ENCODE results near the gene FHIT.
"Not testable (repeated sequence)": the region's sequence is repeated elsewhere in the genome, so short reads cannot be mapped to it uniquely, and the experiment has no call there.

The FHIT gene

DNA sequence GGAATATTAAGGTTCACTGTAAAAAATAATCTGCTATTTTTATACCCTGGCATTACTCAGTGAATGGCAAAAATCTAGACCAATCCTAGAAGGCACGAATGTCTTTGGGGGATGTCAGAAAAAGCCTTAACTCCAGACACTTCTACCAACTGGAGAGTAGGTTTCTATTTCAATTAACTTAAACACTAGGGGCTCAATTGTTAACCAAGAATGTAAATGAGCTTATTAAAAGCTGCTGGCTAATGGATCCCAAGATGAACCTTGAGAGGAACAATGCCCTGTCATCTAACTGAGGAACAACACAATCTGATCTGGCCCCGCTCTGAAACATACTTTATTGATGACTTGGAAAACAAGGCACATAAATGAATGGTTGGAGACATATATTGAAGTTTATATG is 701.4 kb downstream of the FHIT start:
- no peak overlapping the region for H3K4me3 ChIP-seq (ENCODE audit: low read length)
- no peak for DNase-seq (ENCODE audit: low read depth)
- TF ChIP-seq, protein P1, sequence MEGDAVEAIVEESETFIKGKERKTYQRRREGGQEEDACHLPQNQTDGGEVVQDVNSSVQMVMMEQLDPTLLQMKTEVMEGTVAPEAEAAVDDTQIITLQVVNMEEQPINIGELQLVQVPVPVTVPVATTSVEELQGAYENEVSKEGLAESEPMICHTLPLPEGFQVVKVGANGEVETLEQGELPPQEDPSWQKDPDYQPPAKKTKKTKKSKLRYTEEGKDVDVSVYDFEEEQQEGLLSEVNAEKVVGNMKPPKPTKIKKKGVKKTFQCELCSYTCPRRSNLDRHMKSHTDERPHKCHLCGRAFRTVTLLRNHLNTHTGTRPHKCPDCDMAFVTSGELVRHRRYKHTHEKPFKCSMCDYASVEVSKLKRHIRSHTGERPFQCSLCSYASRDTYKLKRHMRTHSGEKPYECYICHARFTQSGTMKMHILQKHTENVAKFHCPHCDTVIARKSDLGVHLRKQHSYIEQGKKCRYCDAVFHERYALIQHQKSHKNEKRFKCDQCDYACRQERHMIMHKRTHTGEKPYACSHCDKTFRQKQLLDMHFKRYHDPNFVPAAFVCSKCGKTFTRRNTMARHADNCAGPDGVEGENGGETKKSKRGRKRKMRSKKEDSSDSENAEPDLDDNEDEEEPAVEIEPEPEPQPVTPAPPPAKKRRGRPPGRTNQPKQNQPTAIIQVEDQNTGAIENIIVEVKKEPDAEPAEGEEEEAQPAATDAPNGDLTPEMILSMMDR (conservative IDR thresholded peaks at IDR 0.05; ENCODE audit: low read depth, low read length), result no peak

DNA sequence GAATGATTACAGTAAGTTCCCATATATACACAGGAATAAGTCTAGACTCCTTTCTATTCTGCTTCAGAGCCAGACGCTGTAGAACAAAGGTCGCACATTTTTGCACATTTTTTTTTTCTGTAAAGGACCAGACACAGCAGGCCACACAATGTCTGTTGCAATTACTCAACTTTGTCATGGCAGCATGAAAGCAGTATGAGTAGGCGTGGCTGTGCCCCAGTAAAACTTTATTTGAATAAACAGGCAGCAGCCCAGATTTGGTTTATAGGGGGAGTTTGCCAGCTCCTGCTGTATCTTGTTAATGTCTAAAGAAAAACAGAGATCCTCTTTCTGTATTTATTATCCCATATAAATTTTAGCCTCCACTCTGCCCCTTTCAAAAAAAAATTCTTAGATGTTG is 708.3 kb downstream of the FHIT start:
- DNase-seq (ENCODE audit: low read depth), result no peak
- TF ChIP-seq, protein P1 (conservative IDR thresholded peaks at IDR 0.05; ENCODE audit: low read depth, low read length), result no peak
- no peak overlapping the region for H3K4me3 ChIP-seq (ENCODE audit: low read length)

DNA sequence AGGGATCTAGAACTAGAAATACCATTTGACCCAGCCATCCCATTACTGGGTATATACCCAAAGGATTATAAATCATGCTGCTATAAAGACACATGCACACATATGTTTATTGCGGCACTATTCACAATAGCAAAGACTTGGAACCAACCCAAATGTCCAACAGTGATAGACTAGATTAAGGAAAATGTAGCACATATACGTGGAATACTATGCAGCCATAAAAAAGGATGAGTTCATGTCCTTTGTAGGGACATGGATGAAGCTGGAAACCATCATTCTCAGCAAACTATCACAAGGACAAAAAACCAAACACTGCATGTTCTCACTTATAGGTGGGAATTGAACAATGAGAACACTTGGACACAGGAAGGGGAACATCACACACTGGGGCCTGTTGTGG is 711.9 kb downstream of the FHIT start:
- DNase-seq (ENCODE audit: low read depth); H3K4me3 ChIP-seq (ENCODE audit: low read length): not testable (repeated sequence)

DNA sequence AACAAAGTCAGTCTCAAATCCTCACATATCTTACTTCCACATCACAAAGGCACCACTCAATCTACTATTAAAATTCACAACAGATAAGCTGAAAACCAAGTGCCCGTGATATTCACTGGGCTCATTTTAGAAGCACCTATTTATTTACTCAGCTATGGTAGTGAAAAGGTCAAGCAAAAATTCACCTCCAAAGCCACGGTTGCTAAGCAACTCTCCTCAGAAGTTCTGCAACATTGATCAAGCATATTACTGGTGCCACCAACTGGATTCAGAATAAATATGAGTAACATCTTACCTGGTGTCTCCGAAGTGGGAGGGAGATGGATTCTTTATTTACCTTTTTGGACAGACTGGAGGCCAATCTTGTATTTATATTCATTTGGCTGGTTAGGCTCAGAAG is 714.8 kb downstream of the FHIT start:
- TF ChIP-seq, protein P1 (conservative IDR thresholded peaks at IDR 0.05; ENCODE audit: low read depth, low read length), result no peak
- no peak for DNase-seq (ENCODE audit: low read depth)
- H3K4me3 ChIP-seq (ENCODE audit: low read length), result no peak overlapping the region

DNA sequence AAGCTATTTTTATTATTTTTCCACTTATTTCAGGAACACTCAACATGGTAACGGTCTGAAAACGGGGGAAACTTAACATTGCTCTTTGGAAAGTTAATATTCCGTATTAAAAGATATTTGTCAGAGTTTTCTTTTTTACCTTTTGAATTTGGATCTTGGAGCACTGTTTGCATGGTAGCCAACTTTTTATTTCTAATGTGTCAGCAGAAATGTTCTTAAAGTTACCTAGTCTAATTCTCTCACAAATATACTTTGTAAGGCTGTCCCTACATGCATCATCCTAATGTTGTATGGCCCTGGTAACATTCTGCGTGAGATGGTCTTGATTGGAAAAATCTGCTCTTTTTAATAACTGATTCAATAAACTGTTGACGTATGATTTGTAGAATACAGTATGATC is 719.5 kb downstream of the FHIT start:
- no peak for DNase-seq (ENCODE audit: low read depth)
- TF ChIP-seq, protein P1 (conservative IDR thresholded peaks at IDR 0.05; ENCODE audit: low read depth, low read length), result no peak
- H3K4me3 ChIP-seq (ENCODE audit: low read length), result no peak overlapping the region

DNA sequence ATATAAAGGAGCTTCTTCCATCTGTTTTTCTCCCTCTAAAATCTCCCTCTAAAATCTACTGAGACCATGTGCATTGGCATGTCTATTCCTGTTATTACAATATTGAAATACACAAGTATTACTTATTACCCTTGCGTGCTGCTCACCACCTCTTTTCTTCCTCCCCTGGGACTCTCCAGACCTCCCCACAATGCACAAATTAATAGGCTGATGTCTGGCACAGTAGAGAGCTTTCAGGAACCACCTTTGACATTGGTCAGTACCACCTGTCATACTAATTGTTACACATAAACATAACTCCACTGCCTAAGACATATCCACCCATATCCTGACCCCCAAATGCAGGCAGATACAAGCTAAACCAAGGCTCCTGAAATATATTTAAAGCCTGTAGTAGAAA is 722.6 kb downstream of the FHIT start:
- TF ChIP-seq, protein P1 (conservative IDR thresholded peaks at IDR 0.05; ENCODE audit: low read depth, low read length), result no peak
- H3K4me3 ChIP-seq (ENCODE audit: low read length), result no peak overlapping the region
- no peak for DNase-seq (ENCODE audit: low read depth)

DNA sequence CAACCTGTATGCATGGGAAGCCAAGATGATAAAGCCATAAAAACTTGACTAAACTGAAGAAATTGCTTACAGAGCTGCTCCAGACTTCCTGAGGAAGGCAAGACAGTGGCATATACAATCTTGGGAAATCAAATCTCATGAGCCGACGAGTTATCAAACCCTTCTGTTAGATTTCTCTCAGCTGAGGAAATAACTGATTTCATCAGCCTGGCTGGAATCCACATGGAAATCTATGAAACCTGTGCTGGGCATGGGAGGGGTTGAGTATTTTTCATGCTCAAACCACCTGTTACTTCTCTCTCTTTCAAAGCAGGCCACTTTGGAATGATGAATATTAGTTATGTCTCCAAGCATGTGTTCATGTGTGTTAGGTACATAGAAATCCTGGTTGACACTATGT is 727.7 kb downstream of the FHIT start:
- no peak for DNase-seq (ENCODE audit: low read depth)
- no peak overlapping the region for H3K4me3 ChIP-seq (ENCODE audit: low read length)
- TF ChIP-seq, protein P1 (conservative IDR thresholded peaks at IDR 0.05; ENCODE audit: low read depth, low read length), result no peak

DNA sequence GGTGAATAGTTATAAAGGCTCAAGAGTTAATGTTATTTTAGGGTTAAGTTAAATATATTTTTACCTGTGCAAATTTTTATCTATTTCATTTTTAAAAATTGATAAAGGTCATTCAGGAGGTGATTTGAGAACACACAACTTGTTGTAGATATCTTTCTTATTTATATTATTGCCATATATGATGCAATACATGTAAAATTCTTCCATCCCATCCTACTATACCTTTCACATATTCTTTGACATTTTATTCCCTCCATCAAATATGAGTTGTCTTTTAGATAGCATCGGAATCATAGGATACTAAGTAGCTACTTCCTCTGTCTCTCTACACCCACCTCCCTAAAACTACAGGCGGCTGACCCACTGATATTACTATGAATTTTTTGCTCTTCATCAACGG is 734.1 kb downstream of the FHIT start:
- no peak for DNase-seq (ENCODE audit: low read depth)
- TF ChIP-seq, protein P1 (conservative IDR thresholded peaks at IDR 0.05; ENCODE audit: low read depth, low read length), result no peak
- H3K4me3 ChIP-seq (ENCODE audit: low read length), result no peak overlapping the region
